A673 (cell line): Measurements from ENCODE around the gene ARF3.

ENCODE experiments used
- CTCF ChIP-seq: fragments of 300-800, 200-600 bp; sonication (generic); conservative IDR thresholded peaks from 2 replicates; pipeline ENCODE4 v1.5.1; 2017; ENCODE audit warnings: low read depth, mild to moderate bottlenecking, antibody characterized with exemption, low read length, moderate library complexity, mixed read lengths
- EZH2 ChIP-seq: fragments of 200-600 bp; sonication (generic); IDR thresholded peaks from 2 replicates; pipeline ENCODE4 v1.6.1; 2017; ENCODE audit warnings: borderline replicate concordance, low read depth, mild to moderate bottlenecking, mixed read lengths, antibody characterized with exemption, low read length; ENCODE audit not compliant: poor library complexity, severe bottlenecking

- TF ChIP-seq CTCF (peak; percentile 65), EZH2 (no peak)
These were observed 32.5 kb downstream of the ARF3 start for GRCh38 chr12:48924617-48925303.
